Chondrocyte (in vitro differentiated cells): ENCODE data around the gene CYP39A1. TPM values are rescaled to one million over a fixed set of nuclear protein-coding genes. Genes with fewer than 3 reads are reported as not detected.

Source experiments
- DNase-seq: peaks from one replicate; pipeline ENCODE4 v3.0.0; 2021; ENCODE audit warnings: mixed read lengths, low spot score
- H3K27ac Mint-ChIP-seq: one replicate; pipeline ENCODE4 v1.8.0; 2021; ENCODE audit warnings: mild to moderate bottlenecking, moderate library complexity, mixed read lengths; ENCODE audit not compliant: unreplicated experiment
- H3K27me3 Mint-ChIP-seq: 2 replicates; pipeline ENCODE4 v1.8.0; 2021; ENCODE audit warnings: low read depth, mixed read lengths
- H3K36me3 Mint-ChIP-seq: 2 replicates; pipeline ENCODE4 v1.8.0; 2021; ENCODE audit warnings: low read depth, mixed read lengths
- H3K4me1 Mint-ChIP-seq: 2 replicates; pipeline ENCODE4 v1.8.0; 2021; ENCODE audit warnings: low read depth, mild to moderate bottlenecking, mixed read lengths
- H3K4me3 Mint-ChIP-seq: one replicate; pipeline ENCODE4 v1.8.0; 2021; ENCODE audit warnings: mild to moderate bottlenecking, moderate library complexity, mixed read lengths; ENCODE audit not compliant: unreplicated experiment
- H3K9me3 Mint-ChIP-seq: 2 replicates; pipeline ENCODE4 v1.8.0; 2021; ENCODE audit warnings: low read depth, mixed read lengths
- CTCF ChIP-seq: fragments of 200-600 bp; sonication (generic); IDR thresholded peaks from 2 replicates; pipeline ENCODE4 v1.5.0; 2021; ENCODE audit warnings: antibody characterized with exemption, mild to moderate bottlenecking, moderate library complexity
- total RNA-seq: library from RNA; stranded (reverse); gene quantifications from 3 replicates; pipeline ENCODE4 v1.2.1, GENCODE V29; 2021

CYP39A1 gene
- total RNA-seq, 1 donor from 2014 or later, result 0.62 TPM

- no peak for DNase-seq
- no peak for TF ChIP-seq CTCF
- H3K4me3 Mint-ChIP-seq, result no peak overlapping the region
- H3K9me3 Mint-ChIP-seq, result peaks cover 39% of the 10 kb centered on the region
- peaks cover 18% of the 10 kb centered on the region for H3K36me3 Mint-ChIP-seq
- no peak overlapping the region for H3K27ac Mint-ChIP-seq
- no peaks in the 10 kb centered on the region for H3K4me1 Mint-ChIP-seq
- peaks cover 11% of the 10 kb centered on the region for H3K27me3 Mint-ChIP-seq
These were observed 111.1 kb downstream of the CYP39A1 start for GRCh38 chr6:46541556-46541955.

GRCh38 chr6:46539866-46540265 is 112.8 kb downstream of the CYP39A1 start:
- DNase-seq, result no peak

DNA sequence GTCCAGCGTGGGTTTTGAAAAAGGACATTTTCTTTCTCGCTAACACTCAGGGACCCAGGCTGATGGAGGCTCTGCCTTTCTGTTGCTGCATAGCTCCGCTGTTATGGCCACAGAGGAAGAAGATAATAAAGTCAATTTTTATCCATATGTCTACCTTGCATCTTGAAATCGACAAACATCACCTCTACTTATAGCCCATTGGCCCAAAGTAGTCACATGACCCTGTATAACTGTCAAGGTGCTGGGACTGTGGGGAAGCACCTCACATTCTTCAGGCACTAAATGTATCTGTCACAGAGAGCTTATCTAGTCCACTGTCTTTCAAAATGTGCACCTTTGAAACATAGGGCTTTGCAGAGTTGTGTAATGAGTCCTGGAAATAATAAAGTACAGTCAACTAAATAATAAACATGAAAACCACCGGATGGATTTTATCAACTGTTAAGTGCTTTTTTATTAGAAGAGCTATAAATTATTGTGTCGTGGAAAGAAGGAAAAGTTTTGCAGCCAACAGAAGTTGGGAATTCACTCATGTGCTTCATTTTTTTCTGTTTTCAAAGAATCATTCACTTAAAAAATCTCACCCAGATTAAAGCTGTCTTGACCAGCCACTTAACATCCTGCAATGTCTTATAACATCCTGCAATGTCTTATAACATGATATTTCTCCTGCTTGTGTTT is 113.7 kb downstream of the CYP39A1 start:
- TF ChIP-seq CTCF, result no peak
- H3K27me3 Mint-ChIP-seq, result peaks cover 11% of the 10 kb centered on the region
- no peak overlapping the region for H3K4me3 Mint-ChIP-seq
- no peak for DNase-seq
- H3K36me3 Mint-ChIP-seq, result peaks cover 12% of the 10 kb centered on the region
- no peaks in the 10 kb centered on the region for H3K4me1 Mint-ChIP-seq
- H3K27ac Mint-ChIP-seq, result no peak overlapping the region
- peaks cover 21% of the 10 kb centered on the region for H3K9me3 Mint-ChIP-seq

More at GRCh38 chr6:46539866-46540265, 112.8 kb downstream of the CYP39A1 start:
- no peak for TF ChIP-seq CTCF
- Mint-ChIP-seq H3K9me3 (peaks cover 30% of the 10 kb centered on the region), H3K27ac (no peak overlapping the region), H3K36me3 (peaks cover 17% of the 10 kb centered on the region), H3K4me1 (no peaks in the 10 kb centered on the region), H3K4me3 (no peak overlapping the region), H3K27me3 (peaks cover 11% of the 10 kb centered on the region)

- peaks cover 4% of the 10 kb centered on the region for H3K9me3 Mint-ChIP-seq
- no peak for DNase-seq
- H3K4me1 Mint-ChIP-seq, result peaks cover 35% of the 10 kb centered on the region
- no peaks in the 10 kb centered on the region for H3K27me3 Mint-ChIP-seq
- peaks cover 2% of the 10 kb centered on the region for H3K36me3 Mint-ChIP-seq
- no peak overlapping the region for H3K27ac Mint-ChIP-seq
- no peak for TF ChIP-seq CTCF
- no peak overlapping the region for H3K4me3 Mint-ChIP-seq
These were observed 121.7 kb downstream of the CYP39A1 start for GRCh38 chr6:46530896-46531295.

GRCh38 chr6:46528961-46529750 is 123.5 kb downstream of the CYP39A1 start:
- H3K27ac Mint-ChIP-seq, result peak overlapping the region; percentile 79
- no peaks in the 10 kb centered on the region for H3K27me3 Mint-ChIP-seq
- H3K36me3 Mint-ChIP-seq, result no peaks in the 10 kb centered on the region
- no peak overlapping the region for H3K4me3 Mint-ChIP-seq
- TF ChIP-seq CTCF, result no peak
- peaks cover 42% of the 10 kb centered on the region for H3K4me1 Mint-ChIP-seq
- no peak for DNase-seq
- no peaks in the 10 kb centered on the region for H3K9me3 Mint-ChIP-seq
